DND-41 (cell line): ENCODE results near the gene ACSL6.
"Not testable (repeated sequence)": the region's sequence is repeated elsewhere in the genome, so short reads cannot be mapped to it uniquely, and the experiment has no call there.

Source experiments
- ATAC-seq: fragments of 200-7000 bp; cut with Tn5 transposase; 3 replicates; pipeline ENCODE4 v1.9.1; 2021; ENCODE audit warnings: low read depth; ENCODE audit not compliant: insufficient read depth
- DNase-seq: peaks from one replicate; pipeline ENCODE4 v3.0.0-alpha.2; 2020
- H2AFZ ChIP-seq: 2 replicates; pipeline ENCODE4 v1.6.0; 2012; ENCODE audit warnings: low read depth, low read length
- H3K27ac ChIP-seq: 2 replicates; pipeline ENCODE4 v1.5.1; 2012; ENCODE audit warnings: low read length, inconsistent platforms
- H3K27me3 ChIP-seq: fragments of 200-600 bp; sonication (generic); 2 replicates; pipeline ENCODE4 v1.6.0; 2012; ENCODE audit warnings: low read length, mild to moderate bottlenecking, inconsistent platforms; ENCODE audit not compliant: insufficient read depth, poor library complexity
- H3K36me3 ChIP-seq: 2 replicates; pipeline ENCODE4 v1.5.1; 2012; ENCODE audit warnings: low read length, inconsistent platforms; ENCODE audit not compliant: insufficient read depth
- H3K4me1 ChIP-seq: 2 replicates; pipeline ENCODE4 v1.5.1; 2012; ENCODE audit warnings: mild to moderate bottlenecking, low read length; ENCODE audit not compliant: insufficient read depth
- H3K4me2 ChIP-seq: 2 replicates; pipeline ENCODE4 v1.6.0; 2012; ENCODE audit warnings: mild to moderate bottlenecking, moderate library complexity, low read length, inconsistent platforms; ENCODE audit not compliant: insufficient read depth
- H3K4me3 ChIP-seq, 2 experiments: fragments of 200-600 bp in 1 of 2; shearing (Covaris generic) in 1 of 2; 2 replicates each; pipeline ENCODE4 v1.5.1; 2012 to 2016; ENCODE audit warnings: inconsistent platforms in 2 of 2, low read length in 2 of 2, mild to moderate bottlenecking in 2 of 2, low read depth in 1 of 2, moderate library complexity in 1 of 2
- H3K79me2 ChIP-seq: 2 replicates; pipeline ENCODE4 v1.6.0; 2012; ENCODE audit warnings: low read length, inconsistent platforms; ENCODE audit not compliant: insufficient read depth
- H3K9ac ChIP-seq: 2 replicates; pipeline ENCODE4 v1.6.0; 2012; ENCODE audit warnings: low read depth, mild to moderate bottlenecking, inconsistent platforms, low read length, moderate library complexity
- H3K9me3 ChIP-seq: 2 replicates; pipeline ENCODE4 v1.5.1; 2012; ENCODE audit warnings: low read length, moderate library complexity, mild to moderate bottlenecking, inconsistent platforms; ENCODE audit not compliant: insufficient read depth, severe bottlenecking
- H4K20me1 ChIP-seq: 2 replicates; pipeline ENCODE4 v1.6.0; 2012; ENCODE audit warnings: low read length; ENCODE audit not compliant: insufficient read depth
- EZH2 ChIP-seq: IDR thresholded peaks from 3 replicates; pipeline ENCODE4 v1.6.1; 2012; ENCODE audit warnings: borderline replicate concordance, low read depth, mild to moderate bottlenecking, moderate library complexity, low read length, inconsistent platforms; ENCODE audit not compliant: severe bottlenecking
- TF ChIP-seq, protein P1 (sequence below): IDR thresholded peaks from 2 replicates; pipeline ENCODE4 v1.5.1; 2012; ENCODE audit warnings: borderline replicate concordance, low read length, moderate library complexity, mild to moderate bottlenecking; ENCODE audit not compliant: poor library complexity, severe bottlenecking; ENCODE audit errors: extremely low read depth

ACSL6 gene

DNA sequence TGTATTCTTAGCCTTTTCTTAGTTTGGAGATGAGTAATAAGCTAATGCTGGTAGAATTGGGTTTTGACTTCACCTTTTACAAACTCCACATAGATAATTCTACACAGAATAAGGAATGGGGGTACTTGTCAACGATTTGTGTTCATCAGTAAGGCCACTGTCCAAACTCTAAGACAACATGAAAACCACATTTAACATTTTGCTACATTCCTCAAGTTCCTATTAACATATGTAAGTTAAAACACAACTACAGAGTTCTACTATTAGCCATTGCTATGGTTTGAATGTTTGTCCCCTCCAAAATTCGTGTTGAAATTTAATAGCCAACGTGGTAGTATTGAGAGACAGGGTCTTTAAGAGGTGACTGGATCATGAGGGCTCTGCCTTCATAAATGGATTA lies 97.9 kb downstream of the ACSL6 start:
- Histone ChIP-seq H3K4me3 (no peak overlapping the region), H3K4me1 (no peaks in the 10 kb centered on the region), H3K9ac (no peak overlapping the region), H2AFZ (no peak overlapping the region), H3K27me3 (peaks cover 19% of the 10 kb centered on the region), H3K27ac (no peak overlapping the region), H4K20me1 (no peaks in the 10 kb centered on the region), H3K36me3 (no peaks in the 10 kb centered on the region), H3K79me2 (no peaks in the 10 kb centered on the region), H3K4me2 (no peak overlapping the region), H3K9me3 (no peaks in the 10 kb centered on the region)
- TF ChIP-seq, protein P1, sequence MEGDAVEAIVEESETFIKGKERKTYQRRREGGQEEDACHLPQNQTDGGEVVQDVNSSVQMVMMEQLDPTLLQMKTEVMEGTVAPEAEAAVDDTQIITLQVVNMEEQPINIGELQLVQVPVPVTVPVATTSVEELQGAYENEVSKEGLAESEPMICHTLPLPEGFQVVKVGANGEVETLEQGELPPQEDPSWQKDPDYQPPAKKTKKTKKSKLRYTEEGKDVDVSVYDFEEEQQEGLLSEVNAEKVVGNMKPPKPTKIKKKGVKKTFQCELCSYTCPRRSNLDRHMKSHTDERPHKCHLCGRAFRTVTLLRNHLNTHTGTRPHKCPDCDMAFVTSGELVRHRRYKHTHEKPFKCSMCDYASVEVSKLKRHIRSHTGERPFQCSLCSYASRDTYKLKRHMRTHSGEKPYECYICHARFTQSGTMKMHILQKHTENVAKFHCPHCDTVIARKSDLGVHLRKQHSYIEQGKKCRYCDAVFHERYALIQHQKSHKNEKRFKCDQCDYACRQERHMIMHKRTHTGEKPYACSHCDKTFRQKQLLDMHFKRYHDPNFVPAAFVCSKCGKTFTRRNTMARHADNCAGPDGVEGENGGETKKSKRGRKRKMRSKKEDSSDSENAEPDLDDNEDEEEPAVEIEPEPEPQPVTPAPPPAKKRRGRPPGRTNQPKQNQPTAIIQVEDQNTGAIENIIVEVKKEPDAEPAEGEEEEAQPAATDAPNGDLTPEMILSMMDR, result no peak
- TF ChIP-seq EZH2, result no peak
- no peak for DNase-seq
- no peak for ATAC-seq

DNA sequence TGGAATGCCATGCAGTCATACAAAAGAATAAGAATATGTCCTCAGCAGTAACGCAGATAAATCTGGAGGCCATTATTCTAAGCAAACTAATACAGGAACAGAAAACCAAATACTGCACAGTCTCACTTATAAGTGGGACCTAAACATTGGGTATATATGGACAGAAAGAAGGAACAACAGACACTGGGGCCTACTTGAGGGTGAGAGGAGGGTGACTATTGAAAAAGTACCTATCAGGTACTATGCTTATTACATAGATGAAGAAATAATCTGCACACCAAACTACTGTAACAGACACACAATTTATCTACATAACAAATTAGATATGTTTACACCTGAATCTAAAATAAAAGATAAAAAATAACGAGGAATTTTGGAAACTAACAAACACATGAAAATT lies 104.8 kb downstream of the ACSL6 start:
- Histone ChIP-seq H4K20me1 (no peaks in the 10 kb centered on the region), H2AFZ (no peak overlapping the region), H3K4me1 (no peaks in the 10 kb centered on the region), H3K79me2 (no peaks in the 10 kb centered on the region), H3K9ac (no peak overlapping the region), H3K27me3 (no peaks in the 10 kb centered on the region), H3K4me2 (no peak overlapping the region), H3K36me3 (no peaks in the 10 kb centered on the region), H3K4me3 (no peak overlapping the region), H3K9me3 (peaks cover 2% of the 10 kb centered on the region), H3K27ac (no peak overlapping the region)
- no peak for ATAC-seq
- TF ChIP-seq EZH2, result no peak
- TF ChIP-seq, protein P1, result no peak
- no peak for DNase-seq

DNA sequence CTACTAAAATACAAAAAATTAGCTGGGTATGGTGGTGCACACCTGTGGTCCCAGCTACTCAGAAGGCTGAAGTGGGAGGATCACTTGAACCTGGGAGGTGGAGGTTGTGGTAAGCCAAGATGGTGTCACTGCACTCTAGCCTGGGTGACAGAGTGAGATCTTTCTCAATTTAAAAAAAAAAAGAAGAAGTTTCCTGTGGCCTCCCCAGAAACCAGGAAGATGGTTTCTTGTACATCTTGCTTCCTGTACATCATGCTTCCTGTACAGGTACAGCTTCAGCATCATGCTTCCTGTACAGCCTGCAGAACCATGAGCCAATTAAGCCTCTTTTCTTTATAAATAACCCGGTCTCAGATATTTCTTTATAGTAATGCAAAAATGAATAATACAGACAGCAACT lies 109.2 kb downstream of the ACSL6 start:
- not testable (repeated sequence) for H3K4me2 ChIP-seq, H3K27me3 ChIP-seq, H3K9me3 ChIP-seq, H3K27ac ChIP-seq, DNase-seq, H3K4me3 ChIP-seq, H3K4me1 ChIP-seq, ATAC-seq, H3K36me3 ChIP-seq, H2AFZ ChIP-seq, H4K20me1 ChIP-seq, H3K79me2 ChIP-seq, H3K9ac ChIP-seq
